ENCODE measurements around the gene MKRN2. TPM values are rescaled to one million over a fixed set of nuclear protein-coding genes. Genes with fewer than 3 reads are reported as not detected.

Gene MKRN2
- total RNA-seq, 4 donors from 2014 or later: 17.6 to 59.5 (median 38.1) TPM

DNA sequence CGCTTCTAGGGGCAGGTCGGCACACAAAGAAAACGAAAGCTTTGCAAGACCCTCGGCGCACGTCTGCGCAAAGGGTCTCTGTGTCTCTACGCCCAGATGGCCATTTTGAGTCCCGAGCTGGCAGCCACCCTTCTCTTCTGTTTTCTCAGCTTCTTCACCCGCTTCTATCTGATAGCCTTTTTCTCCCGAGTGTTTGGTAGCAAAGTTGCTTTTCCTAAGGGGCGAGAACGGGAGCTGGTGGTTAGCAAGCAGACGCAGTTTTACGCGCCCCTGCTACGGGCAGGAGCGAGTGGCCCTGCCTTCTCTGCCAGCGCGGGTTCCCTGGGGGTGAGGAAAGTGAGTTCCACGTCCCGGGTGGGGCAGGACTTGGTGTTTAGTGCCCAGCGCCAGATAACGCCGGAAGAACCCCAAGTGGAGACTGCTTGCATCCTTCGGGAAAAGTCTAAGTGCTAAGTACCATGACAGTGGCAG lies 2.9 kb upstream of the MKRN2 start:
- peak in 1 of 2 donors; percentile 22 for DNase-seq
- intact Hi-C loops (cut with DNase I; ENCODE audit: low total_unique reads): no loop called here
- Histone ChIP-seq H3K9me3 (no peaks in the 10 kb centered on the region), H3K27me3 (no peaks in the 10 kb centered on the region), H3K4me3 (peak overlapping the region; percentile 30 to 37), H3K4me1 (no peaks in the 10 kb centered on the region), H3K27ac (no peak overlapping the region), H3K36me3 (no peaks in the 10 kb centered on the region)
- no peak for TF ChIP-seq POLR2A (IDR thresholded peaks at IDR 0.05)
- TF ChIP-seq, protein P1, sequence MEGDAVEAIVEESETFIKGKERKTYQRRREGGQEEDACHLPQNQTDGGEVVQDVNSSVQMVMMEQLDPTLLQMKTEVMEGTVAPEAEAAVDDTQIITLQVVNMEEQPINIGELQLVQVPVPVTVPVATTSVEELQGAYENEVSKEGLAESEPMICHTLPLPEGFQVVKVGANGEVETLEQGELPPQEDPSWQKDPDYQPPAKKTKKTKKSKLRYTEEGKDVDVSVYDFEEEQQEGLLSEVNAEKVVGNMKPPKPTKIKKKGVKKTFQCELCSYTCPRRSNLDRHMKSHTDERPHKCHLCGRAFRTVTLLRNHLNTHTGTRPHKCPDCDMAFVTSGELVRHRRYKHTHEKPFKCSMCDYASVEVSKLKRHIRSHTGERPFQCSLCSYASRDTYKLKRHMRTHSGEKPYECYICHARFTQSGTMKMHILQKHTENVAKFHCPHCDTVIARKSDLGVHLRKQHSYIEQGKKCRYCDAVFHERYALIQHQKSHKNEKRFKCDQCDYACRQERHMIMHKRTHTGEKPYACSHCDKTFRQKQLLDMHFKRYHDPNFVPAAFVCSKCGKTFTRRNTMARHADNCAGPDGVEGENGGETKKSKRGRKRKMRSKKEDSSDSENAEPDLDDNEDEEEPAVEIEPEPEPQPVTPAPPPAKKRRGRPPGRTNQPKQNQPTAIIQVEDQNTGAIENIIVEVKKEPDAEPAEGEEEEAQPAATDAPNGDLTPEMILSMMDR (IDR thresholded peaks at IDR 0.05): no peak

DNA sequence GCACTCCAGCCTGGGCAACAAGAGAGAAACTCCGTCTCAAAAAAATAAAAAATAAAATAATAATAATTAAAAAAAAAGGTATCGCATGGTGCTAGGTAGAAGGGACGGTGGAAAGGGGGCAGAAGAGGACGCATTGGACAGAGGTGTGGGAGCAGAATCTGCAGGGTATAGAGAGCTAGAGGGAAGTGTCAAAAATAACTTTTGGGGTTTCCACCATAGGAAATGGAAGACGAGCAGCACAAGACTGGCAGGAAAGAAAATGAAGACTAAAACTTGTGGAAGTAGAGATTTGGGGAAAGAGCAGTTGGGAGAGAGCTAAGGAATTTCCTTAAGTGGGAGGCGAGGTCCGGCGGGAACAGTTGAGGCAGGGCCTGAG lies 585 bp upstream of the MKRN2 start:
- intact Hi-C loops (cut with DNase I; ENCODE audit: low total_unique reads): no loop called here
- DNase-seq: no peak
- Histone ChIP-seq H3K27me3 (no peaks in the 10 kb centered on the region), H3K9me3 (no peaks in the 10 kb centered on the region), H3K27ac (peak overlapping the region; percentile 85 to 95), H3K4me3 (peak overlapping the region; percentile 83 to 88), H3K4me1 (peaks cover 5 to 7% of the 10 kb centered on the region in 2 donors), H3K36me3 (no peaks in the 10 kb centered on the region)
- TF ChIP-seq, protein P1 (IDR thresholded peaks at IDR 0.05): no peak
- TF ChIP-seq POLR2A (IDR thresholded peaks at IDR 0.05): no peak

DNA sequence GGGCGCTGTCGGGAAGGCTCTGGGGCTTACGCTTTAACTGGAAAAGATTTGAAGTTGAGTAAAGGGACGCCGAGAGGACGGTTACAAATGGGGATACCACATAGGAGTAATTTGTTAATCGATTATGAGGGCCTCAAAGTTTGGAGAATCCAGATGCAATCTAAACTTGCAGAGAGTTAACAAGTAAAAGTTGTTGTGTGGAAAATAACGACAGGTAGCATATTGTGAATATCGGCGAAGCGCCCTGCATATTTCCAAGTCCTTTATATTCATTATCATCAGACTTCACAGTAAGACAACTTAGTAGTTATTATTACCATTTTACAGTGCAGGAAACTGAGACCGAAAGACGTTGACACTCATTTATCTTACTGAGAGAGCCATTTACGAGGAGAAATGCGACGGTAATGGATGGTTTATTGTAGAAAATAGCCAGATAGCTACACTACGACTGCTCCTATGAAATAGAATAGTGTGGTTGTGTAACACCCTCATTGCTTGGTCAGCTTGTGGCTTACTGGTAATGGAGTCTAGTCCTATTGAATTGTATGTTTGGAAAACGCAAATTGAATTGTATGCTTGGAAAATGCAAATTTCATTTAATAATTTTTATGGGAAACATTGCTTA lies 700 bp downstream of the MKRN2 start:
- Histone ChIP-seq H3K4me3 (peak overlapping the region; percentile 83 to 88), H3K36me3 (no peaks in the 10 kb centered on the region), H3K27me3 (no peaks in the 10 kb centered on the region), H3K4me1 (peaks cover 5 to 7% of the 10 kb centered on the region in 2 donors), H3K9me3 (no peaks in the 10 kb centered on the region), H3K27ac (peak overlapping the region; percentile 85 to 95)
- no peak for TF ChIP-seq POLR2A (IDR thresholded peaks at IDR 0.05)
- TF ChIP-seq, protein P1 (IDR thresholded peaks at IDR 0.05): no peak
- intact Hi-C loops (cut with DNase I; ENCODE audit: low total_unique reads): no loop called here
- DNase-seq: no peak

DNA sequence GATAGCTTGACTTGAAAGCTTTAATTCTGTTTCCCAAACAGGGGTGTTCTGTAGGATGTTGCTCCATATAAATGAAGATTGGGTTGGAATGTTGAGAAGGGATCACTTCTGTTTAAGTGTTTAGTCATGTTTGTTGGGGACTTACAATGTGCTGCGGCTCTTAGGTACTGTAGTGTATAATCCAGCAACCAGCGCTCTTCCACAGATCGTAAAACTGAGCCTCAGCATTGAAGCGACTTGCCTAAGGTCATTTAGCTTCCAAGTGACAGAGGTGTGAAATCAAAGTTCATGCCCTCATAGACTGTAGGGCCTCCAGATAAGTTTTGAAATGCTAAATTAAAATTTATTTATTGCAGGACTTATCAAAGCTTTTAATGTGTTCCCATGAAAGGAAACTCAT lies 1.8 kb downstream of the MKRN2 start:
- Histone ChIP-seq H3K27me3 (no peaks in the 10 kb centered on the region), H3K4me3 (no peak overlapping the region), H3K9me3 (no peaks in the 10 kb centered on the region), H3K4me1 (peaks cover 5 to 7% of the 10 kb centered on the region in 2 donors), H3K36me3 (no peaks in the 10 kb centered on the region), H3K27ac (no peak overlapping the region)
- intact Hi-C loops (cut with DNase I; ENCODE audit: low total_unique reads): no loop called here
- DNase-seq: no peak
- TF ChIP-seq POLR2A (IDR thresholded peaks at IDR 0.05): no peak

DNA sequence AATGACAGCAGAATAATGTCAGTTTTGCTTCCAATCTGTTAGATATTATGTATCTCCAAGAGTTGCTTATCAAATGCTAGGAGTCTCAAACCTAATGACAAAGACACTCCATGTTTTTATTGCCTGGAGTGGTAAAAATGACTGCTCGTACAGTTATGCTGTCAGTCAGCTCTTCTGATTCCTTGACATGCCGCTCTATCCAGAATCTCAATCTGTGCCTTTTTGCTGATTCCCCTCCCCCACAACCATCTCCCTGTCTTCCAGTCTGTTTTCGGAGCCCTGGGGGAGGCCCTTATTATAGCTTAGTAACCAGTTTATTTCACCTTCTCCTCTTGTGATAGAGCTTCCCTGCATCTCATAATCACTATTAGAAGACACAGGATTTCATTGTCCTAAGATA lies 2.6 kb downstream of the MKRN2 start:
- no peak for DNase-seq
- Histone ChIP-seq H3K9me3 (no peaks in the 10 kb centered on the region), H3K27ac (no peak overlapping the region), H3K36me3 (no peaks in the 10 kb centered on the region), H3K4me1 (peaks cover 5 to 7% of the 10 kb centered on the region in 2 donors), H3K4me3 (no peak overlapping the region), H3K27me3 (no peaks in the 10 kb centered on the region)
- TF ChIP-seq, protein P1 (IDR thresholded peaks at IDR 0.05): no peak
- no peak for TF ChIP-seq POLR2A (IDR thresholded peaks at IDR 0.05)
- intact Hi-C loops (cut with DNase I; ENCODE audit: low total_unique reads): no loop called here

Data from uterus (tissue), 4 donors.